IMR-90 (cell line): ENCODE data around the gene AP3S1. TPM values are rescaled to one million over a fixed set of nuclear protein-coding genes. Genes with fewer than 3 reads are reported as not detected.

Experiments
- ATAC-seq: fragments of 200-7000 bp; cut with Tn5 transposase; 2 replicates; pipeline ENCODE4 v1.9.1; 2020; ENCODE audit warnings: low read depth, mild to moderate bottlenecking, moderate library complexity
- BruUV-seq: library from RNA; stranded (reverse); fragments of 400-500 nt; replicated peaks from 2 replicates; lab custom pipeline; 2021; lab: Mats Ljungman, UMichigan
- CTCF ChIA-PET: fragments of 300-600 bp; formaldehyde crosslinking; extraction: SDS; loops from one replicate; lab custom pipeline; 2021; ENCODE audit warnings: antibody characterized with exemption; lab: Yijun Ruan, JAX
- POLR2A ChIA-PET: fragments of 300-600 bp; sonication (Branson Sonifier 250); formaldehyde crosslinking; loops from one replicate; lab custom pipeline; 2022; ENCODE audit warnings: antibody characterized with exemption; ENCODE audit not compliant: unreplicated experiment; lab: Charles Lee
- DNase-seq: peaks from one replicate; pipeline ENCODE4 v3.0.0; 2013
- H2AFZ ChIP-seq: replicated peaks from 2 replicates; pipeline ENCODE3; 2013; ENCODE audit warnings: low read length, mild to moderate bottlenecking; ENCODE audit not compliant: poor library complexity
- H2AK5ac ChIP-seq: 2 replicates; pipeline ENCODE4 v1.6.1; 2013; ENCODE audit warnings: low read depth, low read length, inconsistent platforms
- H2AK9ac ChIP-seq: replicated peaks from 2 replicates; pipeline ENCODE3; 2013; ENCODE audit warnings: mild to moderate bottlenecking, low read depth, low read length, moderate library complexity; ENCODE audit not compliant: poor library complexity
- H2BK120ac ChIP-seq: 2 replicates; pipeline ENCODE4 v1.6.1; 2013; ENCODE audit warnings: low read depth, low read length, inconsistent platforms
- H2BK15ac ChIP-seq: 3 replicates; pipeline ENCODE4 v1.6.1; 2013; ENCODE audit warnings: low read depth, low read length, inconsistent platforms
- H2BK20ac ChIP-seq: 2 replicates; pipeline ENCODE4 v1.6.1; 2013; ENCODE audit warnings: low read depth, mild to moderate bottlenecking, inconsistent platforms, low read length, moderate library complexity
- H2BK5ac ChIP-seq: 2 replicates; pipeline ENCODE4 v1.6.1; 2013; ENCODE audit warnings: mild to moderate bottlenecking, low read depth, low read length, inconsistent platforms; ENCODE audit not compliant: poor library complexity, severe bottlenecking
- H3K14ac ChIP-seq: replicated peaks from 2 replicates; pipeline ENCODE4 v1.6.1; 2013; ENCODE audit warnings: low read depth, low read length, inconsistent platforms
- H3K18ac ChIP-seq: 2 replicates; pipeline ENCODE4 v1.6.1; 2013; ENCODE audit warnings: low read depth, low read length, control low read depth
- H3K23ac ChIP-seq: 2 replicates; pipeline ENCODE4 v1.6.1; 2013; ENCODE audit warnings: low read depth, low read length, inconsistent platforms
- H3K27ac ChIP-seq: 2 replicates; pipeline ENCODE4 v1.5.1; 2013; ENCODE audit warnings: mild to moderate bottlenecking, control low read depth, low read length; ENCODE audit not compliant: insufficient read depth
- H3K27me3 ChIP-seq: 2 replicates; pipeline ENCODE4 v1.6.1; 2013; ENCODE audit warnings: low read length; ENCODE audit not compliant: control insufficient read depth, insufficient read depth
- H3K36me3 ChIP-seq: 2 replicates; pipeline ENCODE4 v1.6.1; 2013; ENCODE audit warnings: low read length, mixed read lengths; ENCODE audit not compliant: control insufficient read depth, insufficient read depth
- H3K4ac ChIP-seq: 2 replicates; pipeline ENCODE4 v1.6.1; 2013; ENCODE audit warnings: low read depth, low read length, inconsistent platforms
- H3K4me1 ChIP-seq: 2 replicates; pipeline ENCODE4 v1.6.1; 2013; ENCODE audit warnings: low read length, mixed read lengths; ENCODE audit not compliant: control insufficient read depth, insufficient read depth
- H3K4me2 ChIP-seq: 2 replicates; pipeline ENCODE4 v1.6.1; 2013; ENCODE audit warnings: low read depth, mild to moderate bottlenecking, control low read depth, low read length, moderate library complexity
- H3K4me3 ChIP-seq: 2 replicates; pipeline ENCODE4 v1.5.1; 2013; ENCODE audit warnings: low read depth, mild to moderate bottlenecking, control low read depth, low read length, moderate library complexity; ENCODE audit not compliant: insufficient read depth
- H3K56ac ChIP-seq: 2 replicates; pipeline ENCODE4 v1.6.1; 2013; ENCODE audit warnings: low read length, inconsistent platforms; ENCODE audit not compliant: insufficient read depth; ENCODE audit errors: extremely low read depth
- H3K79me1 ChIP-seq, 2 experiments: 2 replicates each; pipeline ENCODE4 v1.6.1; 2013; ENCODE audit warnings: low read length in 2 of 2, inconsistent platforms in 1 of 2, low read depth in 1 of 2
- H3K9ac ChIP-seq: 2 replicates; pipeline ENCODE4 v1.6.1; 2013; ENCODE audit warnings: low read depth, low read length, control low read depth
- H3K9me1 ChIP-seq: 2 replicates; pipeline ENCODE4 v1.6.1; 2013; ENCODE audit warnings: low read length, inconsistent platforms; ENCODE audit not compliant: insufficient read depth
- H3K9me3 ChIP-seq: 2 replicates; pipeline ENCODE4 v1.6.1; 2013; ENCODE audit warnings: low read length; ENCODE audit not compliant: control insufficient read depth, insufficient read depth
- H4K20me1 ChIP-seq: 2 replicates; pipeline ENCODE4 v1.6.1; 2013; ENCODE audit warnings: low read length, inconsistent platforms; ENCODE audit not compliant: insufficient read depth
- H4K5ac ChIP-seq: 2 replicates; pipeline ENCODE4 v1.6.1; 2013; ENCODE audit warnings: mild to moderate bottlenecking, low read depth, low read length, control low read depth
- H4K8ac ChIP-seq, 2 experiments: 2 replicates each; pipeline ENCODE4 v1.6.1; 2013; ENCODE audit warnings: low read depth in 2 of 2, low read length in 2 of 2, control low read depth in 1 of 2, inconsistent platforms in 1 of 2
- H4K91ac ChIP-seq: 2 replicates; pipeline ENCODE4 v1.6.1; 2013; ENCODE audit warnings: low read depth, low read length, inconsistent platforms; ENCODE audit not compliant: insufficient read depth
- BHLHE40 ChIP-seq: fragments of 150-350 bp; IDR thresholded peaks from 2 replicates; pipeline ENCODE4 v1.6.1; 2016; ENCODE audit warnings: mild to moderate bottlenecking, low read depth, low read length
- CHD1 ChIP-seq: IDR thresholded peaks from 2 replicates; pipeline ENCODE4 v1.6.1; 2012; ENCODE audit warnings: low read depth, low read length, improper control_type of control experiment
- FOS ChIP-seq: fragments of 150-350 bp; IDR thresholded peaks from 2 replicates; pipeline ENCODE4 v1.6.1; 2016; ENCODE audit warnings: low read depth, low read length
- MAFK ChIP-seq: IDR thresholded peaks from 2 replicates; pipeline ENCODE4 v1.6.1; 2012; ENCODE audit warnings: low read depth, low read length, improper control_type of control experiment
- MAZ ChIP-seq: IDR thresholded peaks from 2 replicates; pipeline ENCODE4 v1.6.1; 2012; ENCODE audit warnings: low read depth, mild to moderate bottlenecking, low read length, improper control_type of control experiment, moderate library complexity, borderline replicate concordance
- NFE2L2 ChIP-seq: fragments of 150-350 bp; IDR thresholded peaks from 2 replicates; pipeline ENCODE4 v1.6.1; 2016; ENCODE audit warnings: low read depth, mild to moderate bottlenecking, low read length
- POLR2A ChIP-seq: IDR thresholded peaks from 2 replicates; pipeline ENCODE4 v1.6.1; 2012; ENCODE audit warnings: mild to moderate bottlenecking, low read depth, low read length
- RAD21 ChIP-seq: IDR thresholded peaks from 2 replicates; pipeline ENCODE4 v1.6.1; 2012; ENCODE audit warnings: low read length, improper control_type of control experiment
- RCOR1 ChIP-seq: IDR thresholded peaks from 2 replicates; pipeline ENCODE4 v1.6.1; 2012; ENCODE audit warnings: mild to moderate bottlenecking, low read length, improper control_type of control experiment; ENCODE audit not compliant: insufficient replicate concordance
- RFX5 ChIP-seq: IDR thresholded peaks from 2 replicates; pipeline ENCODE4 v1.8.0; 2012; ENCODE audit warnings: low read depth, mild to moderate bottlenecking, low read length, moderate library complexity
- USF2 ChIP-seq: fragments of 150-350 bp; IDR thresholded peaks from 2 replicates; pipeline ENCODE4 v1.6.1; 2017; ENCODE audit warnings: mild to moderate bottlenecking, antibody characterized with exemption, low read length, low read depth
- WGBS, 2 experiments: methylation state at CpG; one replicate each; pipeline versions ENCODE4 v1.1.5 to v1.1.7; 2013; ENCODE audit warnings: missing lambda C conversion rate in 2 of 2; ENCODE audit not compliant: insufficient read length in 1 of 2; ENCODE audit errors: extremely low coverage in 2 of 2; 5-methylcytosine and 5-hydroxymethylcytosine counted together
- dilution Hi-C: fragments of 300-500 bp; cut with HindIII; formaldehyde crosslinking; loops from one replicate; pipeline ENCODE4 v1.14.3; 2018; ENCODE audit warnings: low sequenced_read_pairs; ENCODE audit not compliant: unreplicated experiment
- in situ Hi-C: fragments of 300-500 bp; cut with MboI; formaldehyde crosslinking; loops from 3 replicates; pipeline ENCODE4 v1.14.3; 2019; ENCODE audit warnings: low sequenced_read_pairs, inconsistent platforms, mixed read lengths
- intact Hi-C: fragments of 100-400 bp; cut with micrococcal nuclease; formaldehyde crosslinking; loops from 2 replicates; pipeline ENCODE4 v1.10.0; 2022
- polyA plus RNA-seq, 3 experiments: library from polyadenylated mRNA; depleted of rRNA; stranded (reverse); fragments of >200 nt; gene quantifications; 2 replicates each; pipeline ENCODE4 v1.2.3, GENCODE V29; 2012; ENCODE audit warnings: low replicate concordance in 1 of 3
- total RNA-seq: library from RNA; depleted of rRNA; stranded (reverse); fragments of >200 nt; gene quantifications from 2 replicates; pipeline ENCODE4 v1.2.3, GENCODE V29; 2012
- TF ChIP-seq, protein P1 (sequence below): conservative IDR thresholded peaks from 2 replicates; pipeline ENCODE4 v1.5.1; 2012; ENCODE audit warnings: mild to moderate bottlenecking, low read depth, low read length, improper control_type of control experiment

AP3S1 gene
- total and polyA plus RNA-seq, 2 of the 4 experiments (the other 2 are of a cell fraction) = 21.9 to 73.1 TPM

- TF ChIP-seq USF2 (no peak; the same call in 1 of the 2 replicates), MAFK (no peak), RAD21 (no peak), RCOR1 (no peak)
These were observed at the start of gene AP3S1, which contains the start of gene ATG12 (continued) for GRCh38 chr5:115841382-115842088.

DNA sequence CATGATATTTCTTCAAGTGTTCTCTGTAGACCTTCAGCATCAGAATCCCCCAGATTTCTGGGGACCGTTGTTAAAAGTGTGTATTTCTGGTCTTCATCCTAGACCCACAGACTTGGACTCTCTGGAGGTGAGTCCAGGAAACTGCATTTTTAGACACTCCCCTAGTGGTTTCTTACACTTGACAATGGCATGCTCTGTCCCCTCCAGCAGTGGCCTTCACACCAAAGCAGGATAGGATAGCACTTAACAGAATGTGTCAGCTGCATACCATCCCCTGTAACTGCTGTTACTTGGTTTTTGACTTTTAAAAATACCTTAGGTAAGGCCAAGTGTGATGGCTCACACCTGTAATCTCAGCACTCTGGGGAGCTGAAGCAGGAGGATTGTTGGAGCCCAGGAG is 46.0 kb upstream of the AP3S1 start:
- DNase-seq (no peak), ATAC-seq (no peak)
- Histone ChIP-seq H3K36me3 (no peaks in the 10 kb centered on the region), H2BK20ac (no peak overlapping the region), H4K91ac (no peak overlapping the region), H2BK15ac (no peak overlapping the region), H3K9me3 (no peaks in the 10 kb centered on the region), H3K4me2 (no peak overlapping the region), H3K14ac (no peak overlapping the region), H4K5ac (no peak overlapping the region), H2BK5ac (no peak overlapping the region), H3K56ac (no peak overlapping the region), H3K27ac (no peak overlapping the region), H2AFZ (no peak overlapping the region), H3K18ac (no peak overlapping the region), H3K79me1 (no peaks in the 10 kb centered on the region), H4K20me1 (no peaks in the 10 kb centered on the region), H3K9me1 (no peaks in the 10 kb centered on the region), H3K4me3 (no peak overlapping the region), H3K23ac (no peak overlapping the region), H2AK9ac (no peak overlapping the region), H4K8ac (no peak overlapping the region), H3K9ac (no peak overlapping the region), H3K27me3 (peaks cover 2% of the 10 kb centered on the region; the same call in 1 of the 2 replicates), H3K4ac (no peak overlapping the region), H2AK5ac (no peak overlapping the region), H2BK120ac (no peak overlapping the region), H3K4me1 (no peaks in the 10 kb centered on the region)
- no TSS peak for BruUV-seq
- dilution Hi-C loops = no loop called here
- intact Hi-C loops = no loop called here
- WGBS, 2 experiments = no CpG with 5 or more reads among the region's 1 CpG
- CTCF ChIA-PET = no interaction called here
- POLR2A ChIA-PET = no interaction called here
- in situ Hi-C loops = no loop called here
- no peak for TF ChIP-seq BHLHE40
- TF ChIP-seq MAZ = no peak
- no peak for TF ChIP-seq NFE2L2
- no peak for TF ChIP-seq RFX5
- TF ChIP-seq RCOR1 = no peak
- no peak for TF ChIP-seq USF2
- TF ChIP-seq, protein P1, sequence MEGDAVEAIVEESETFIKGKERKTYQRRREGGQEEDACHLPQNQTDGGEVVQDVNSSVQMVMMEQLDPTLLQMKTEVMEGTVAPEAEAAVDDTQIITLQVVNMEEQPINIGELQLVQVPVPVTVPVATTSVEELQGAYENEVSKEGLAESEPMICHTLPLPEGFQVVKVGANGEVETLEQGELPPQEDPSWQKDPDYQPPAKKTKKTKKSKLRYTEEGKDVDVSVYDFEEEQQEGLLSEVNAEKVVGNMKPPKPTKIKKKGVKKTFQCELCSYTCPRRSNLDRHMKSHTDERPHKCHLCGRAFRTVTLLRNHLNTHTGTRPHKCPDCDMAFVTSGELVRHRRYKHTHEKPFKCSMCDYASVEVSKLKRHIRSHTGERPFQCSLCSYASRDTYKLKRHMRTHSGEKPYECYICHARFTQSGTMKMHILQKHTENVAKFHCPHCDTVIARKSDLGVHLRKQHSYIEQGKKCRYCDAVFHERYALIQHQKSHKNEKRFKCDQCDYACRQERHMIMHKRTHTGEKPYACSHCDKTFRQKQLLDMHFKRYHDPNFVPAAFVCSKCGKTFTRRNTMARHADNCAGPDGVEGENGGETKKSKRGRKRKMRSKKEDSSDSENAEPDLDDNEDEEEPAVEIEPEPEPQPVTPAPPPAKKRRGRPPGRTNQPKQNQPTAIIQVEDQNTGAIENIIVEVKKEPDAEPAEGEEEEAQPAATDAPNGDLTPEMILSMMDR = no peak
- TF ChIP-seq FOS = no peak
- TF ChIP-seq RAD21 = no peak
- TF ChIP-seq MAFK = no peak
- no peak for TF ChIP-seq CHD1
- no peak for TF ChIP-seq POLR2A
